Measurements from ENCODE around the gene SYNCRIP. TPM values are rescaled to one million over a fixed set of nuclear protein-coding genes. Genes with fewer than 3 reads are reported as not detected.
A peak's percentile ranks its signal among the peaks of the same experiment; 100 is the strongest.

Gene SYNCRIP
- total and polyA plus RNA-seq, 2 of the 13 experiments (the other 11 are each of a cell fraction or from before 2014, with no cell fraction given) = 8.1 to 112 TPM

GRCh38 chr6:85660181-85660611 is 17.5 kb upstream of the SYNCRIP start (continued):
- TF ChIP-seq TEF (CRISPR knock-in tag; IDR thresholded peaks at IDR 0.05) (no peak), ZBTB4 (CRISPR knock-in tag; IDR thresholded peaks at IDR 0.05; ENCODE audit: borderline replicate concordance) (no peak), ZNF317 (CRISPR knock-in tag; IDR thresholded peaks at IDR 0.05) (0 out of 2 replicates have a peak, but pooled peaks have one; percentile 33), ZC3H13 (CRISPR knock-in tag; IDR thresholded peaks at IDR 0.05) (no peak), ZNF337 (CRISPR knock-in tag; IDR thresholded peaks at IDR 0.05; ENCODE audit: borderline replicate concordance, low read depth) (no peak), HDAC1 (CRISPR knock-in tag; IDR thresholded peaks at IDR 0.05) (no peak), CAMTA2 (CRISPR knock-in tag; IDR thresholded peaks at IDR 0.05; ENCODE audit: borderline replicate concordance) (no peak), ZNF619 (CRISPR knock-in tag; IDR thresholded peaks at IDR 0.05) (0 out of 2 replicates have a peak, but pooled peaks have one; percentile 62), GLI4 (CRISPR knock-in tag; IDR thresholded peaks at IDR 0.05; ENCODE audit: borderline replicate concordance) (no peak), ZNF101 (CRISPR knock-in tag; IDR thresholded peaks at IDR 0.05; ENCODE audit: borderline replicate concordance, low read depth) (no peak), MYC (CRISPR knock-in tag; IDR thresholded peaks at IDR 0.05; ENCODE audit: borderline replicate concordance) (no peak; the same call in 1 of the 2 replicates), ZNF616 (CRISPR knock-in tag; IDR thresholded peaks at IDR 0.05; ENCODE audit: low read depth) (no peak), KMT2B (CRISPR knock-in tag; IDR thresholded peaks at IDR 0.05) (no peak), NFAT5 (CRISPR knock-in tag; IDR thresholded peaks at IDR 0.05) (no peak), MTF1 (CRISPR knock-in tag; IDR thresholded peaks at IDR 0.05) (no peak), PBX3 (CRISPR knock-in tag; IDR thresholded peaks at IDR 0.05; ENCODE audit: borderline replicate concordance) (no peak), TEAD3 (CRISPR knock-in tag; optimal IDR thresholded peaks at IDR 0.05; ENCODE audit: borderline replicate concordance) (no peak)

Data from HepG2 (cell line).